NOMO-1 treated with dmso at 0.1 percent for 144 hours (cell line): ENCODE measurements around the gene WDR31.
"Not testable (repeated sequence)": the region's sequence is repeated elsewhere in the genome, so short reads cannot be mapped to it uniquely, and the experiment has no call there.

Experiments
- DNase-seq: peaks from one replicate; lab custom pipeline; 2025; ENCODE audit not compliant: unreplicated experiment; lab: John Stamatoyannopoulos, UW

WDR31 gene

DNA sequence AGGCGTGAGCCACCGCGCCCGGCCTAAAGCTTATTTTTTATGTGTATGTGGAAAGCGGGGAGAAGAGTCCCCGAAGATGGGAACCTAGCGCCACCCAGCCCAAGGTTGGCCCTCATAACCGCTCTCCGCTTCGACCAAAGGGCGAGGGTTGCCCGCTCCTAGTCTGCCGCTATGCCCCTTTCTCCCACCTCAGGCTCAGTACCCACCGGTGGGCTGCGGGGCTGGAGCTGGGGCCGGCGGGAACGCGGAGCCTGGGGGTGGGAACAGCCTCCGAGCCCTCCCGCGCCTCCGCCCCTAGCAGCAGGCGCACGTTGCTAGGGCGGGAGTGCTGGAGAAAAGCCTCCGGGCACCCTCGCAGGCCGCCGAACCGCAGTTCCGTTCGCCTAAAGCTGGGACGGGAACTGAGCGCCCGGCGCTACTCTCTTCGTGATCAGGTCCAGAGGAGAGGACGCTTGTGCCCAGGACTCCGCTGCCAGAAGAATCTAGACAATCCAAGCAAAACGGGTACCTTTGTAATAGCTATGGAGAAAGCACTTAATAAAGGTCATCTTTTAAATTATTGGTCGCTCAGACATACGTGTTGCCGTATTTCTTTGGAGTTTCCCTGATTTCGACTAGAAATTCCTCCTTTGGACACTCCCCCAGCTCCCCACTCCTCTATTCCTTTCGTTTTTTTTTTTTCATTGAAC lies at the start of gene WDR31:
Gene WDR31, minus strand, starts transcription at position 265 of the 689 bp plus-strand sequence. CDS start 8,253 bp downstream, outside the sequence.
- peak; percentile 79 for DNase-seq

DNA sequence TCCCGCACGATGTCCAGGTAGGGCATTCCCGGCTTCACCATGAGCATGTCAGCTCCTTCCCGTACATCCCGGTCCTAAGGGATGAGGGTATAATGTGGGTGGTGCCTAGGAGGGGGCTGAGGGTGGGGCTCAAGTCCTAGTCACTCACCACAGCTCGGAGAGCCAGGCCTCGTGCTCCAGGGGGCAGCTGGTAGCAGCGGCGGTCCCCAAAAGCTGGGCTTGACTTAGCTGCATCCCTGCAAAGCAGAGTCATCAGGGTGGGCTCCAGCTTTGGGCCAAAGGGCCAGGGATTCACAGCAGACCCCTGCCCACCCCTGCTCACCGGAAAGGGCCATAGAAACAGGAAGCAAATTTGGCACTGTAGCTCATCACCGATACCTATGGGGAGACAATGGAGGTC lies 49.4 kb upstream of the WDR31 start:
- DNase-seq, result no peak

DNA sequence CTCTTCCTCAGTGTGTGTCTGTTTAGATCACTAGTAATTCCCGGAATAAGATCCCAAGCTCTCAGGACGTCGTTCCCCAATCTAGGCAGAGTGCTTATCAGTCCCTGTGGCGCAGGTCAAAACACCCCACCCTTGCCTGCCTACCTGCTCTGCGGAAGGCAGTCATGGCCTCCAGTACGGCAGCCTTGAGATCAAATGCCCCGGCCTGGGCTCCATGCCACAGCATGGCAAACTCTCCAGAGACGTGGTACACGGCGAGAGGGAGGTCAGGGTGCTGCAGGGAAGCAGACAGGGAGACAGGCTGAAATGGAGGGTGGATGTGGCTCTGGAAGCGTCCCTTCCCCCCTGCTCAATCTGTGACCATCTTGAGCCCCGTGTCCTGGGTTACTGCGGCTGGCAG lies 48.8 kb upstream of the WDR31 start:
- no peak for DNase-seq

DNA sequence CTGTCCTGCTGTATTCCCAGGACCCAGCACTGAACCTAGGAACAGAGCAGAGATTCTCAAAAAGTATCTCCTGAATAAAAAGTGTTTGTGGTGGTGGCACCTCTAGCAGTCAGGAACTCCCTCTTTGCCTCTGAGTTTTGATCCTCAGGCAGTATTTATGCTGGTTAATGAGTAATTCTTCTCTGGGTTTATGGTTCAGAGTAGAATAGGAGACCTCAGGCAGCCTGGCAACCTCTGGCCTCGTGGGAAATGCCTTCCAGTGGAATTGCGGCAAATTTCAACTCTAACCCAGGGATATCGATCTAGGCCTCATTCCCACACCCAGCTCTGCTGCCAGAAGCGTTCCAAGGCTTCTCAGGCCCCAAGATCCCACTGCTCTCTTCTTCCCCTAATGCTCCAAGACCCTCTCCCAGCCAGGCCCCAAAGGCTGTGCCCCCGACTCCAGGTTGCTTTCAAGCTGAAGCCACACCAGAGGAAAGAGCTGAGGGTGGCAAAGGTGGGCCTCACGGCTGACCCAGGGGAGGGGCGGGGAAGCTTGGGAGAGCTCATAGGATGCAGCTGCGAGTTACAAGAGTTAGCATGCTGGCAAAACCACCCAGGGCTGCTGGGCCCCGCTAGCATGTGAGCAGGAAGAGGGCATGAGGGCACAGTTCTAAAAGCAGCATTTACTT lies 47.6 kb upstream of the WDR31 start:
- no peak for DNase-seq

DNA sequence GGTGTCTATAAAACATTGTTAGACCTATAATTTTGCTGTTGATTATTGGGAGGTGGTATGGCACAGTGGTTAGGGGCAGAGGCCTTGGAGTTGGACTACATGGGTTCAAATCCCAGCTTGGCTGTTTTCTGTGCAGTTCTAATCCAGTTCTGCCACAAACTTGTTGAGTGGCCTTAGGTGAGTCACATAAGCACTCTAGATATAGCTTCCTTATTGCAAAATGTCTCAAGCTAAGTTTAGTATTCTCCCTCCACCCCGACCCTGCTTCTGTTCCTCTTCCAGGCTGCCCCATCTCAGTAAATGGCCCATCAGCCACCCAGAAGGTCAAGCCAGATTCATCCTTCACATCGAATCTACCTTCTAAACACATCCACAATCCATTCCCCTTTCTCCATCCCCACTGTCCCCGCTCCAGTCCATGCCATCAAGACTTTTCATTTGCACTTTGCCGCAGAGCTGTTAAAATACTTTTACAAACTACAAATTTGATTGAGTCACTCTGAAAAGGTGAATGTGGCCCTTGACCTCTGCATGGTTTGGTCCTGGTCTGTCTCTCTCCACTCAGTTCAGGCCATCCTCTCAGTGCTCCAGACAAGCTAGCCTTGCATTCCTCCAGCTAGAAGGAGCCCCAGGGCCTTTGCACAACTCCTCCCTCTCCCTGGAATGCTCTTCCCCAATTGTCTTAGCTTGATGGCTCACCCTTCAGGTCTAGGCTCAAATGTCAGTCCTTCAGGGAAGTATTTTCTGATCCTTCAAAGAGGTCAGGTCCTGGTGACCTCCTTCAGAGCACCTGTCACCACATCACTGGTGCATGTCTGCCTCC lies 46.7 kb upstream of the WDR31 start:
- DNase-seq, result peak; percentile 59

DNA sequence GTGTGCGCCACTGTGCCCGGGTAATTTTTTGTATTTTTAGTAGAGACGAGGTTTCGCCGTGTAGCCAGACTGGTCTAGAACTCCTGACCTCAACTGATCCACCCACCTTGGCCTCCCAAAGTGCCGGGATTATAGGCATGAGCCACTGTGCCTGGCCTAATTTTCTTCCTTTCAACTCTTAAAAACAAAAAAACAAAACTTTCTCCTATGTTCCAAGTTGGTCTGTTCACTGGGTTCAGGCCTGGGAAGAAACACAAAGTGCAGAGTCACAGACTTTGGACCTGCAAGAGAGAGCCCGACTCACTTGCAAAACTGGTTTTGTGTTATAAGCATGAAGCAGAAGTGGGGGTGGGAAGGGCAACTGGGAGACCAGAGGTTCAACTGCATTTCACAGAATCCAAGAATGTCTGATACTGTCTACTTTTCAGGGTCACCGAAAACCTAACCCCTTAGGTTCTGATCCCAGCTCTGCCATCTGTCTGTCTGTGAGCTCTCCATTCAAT lies 41.9 kb upstream of the WDR31 start:
- no peak for DNase-seq

DNA sequence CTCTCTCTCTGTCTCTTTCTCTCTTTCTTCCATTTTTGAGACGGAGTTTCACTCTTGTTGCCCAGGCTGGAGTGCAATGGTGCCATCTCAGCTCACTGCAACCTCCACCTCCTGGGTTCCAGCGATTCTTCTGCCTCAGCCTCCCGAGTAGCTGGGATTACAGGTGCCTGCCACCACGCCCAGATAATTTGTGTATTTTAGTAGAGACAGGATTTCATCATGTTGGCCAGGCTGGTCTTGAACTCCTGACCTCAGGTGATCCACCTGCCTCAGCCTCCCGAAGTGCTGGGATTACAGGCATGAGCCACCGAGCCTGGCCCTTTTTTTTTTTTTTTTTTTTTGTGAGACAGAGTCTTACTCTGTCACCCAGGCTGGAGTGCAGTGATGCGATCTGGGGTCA lies 41.4 kb upstream of the WDR31 start:
- not testable (repeated sequence) for DNase-seq

DNA sequence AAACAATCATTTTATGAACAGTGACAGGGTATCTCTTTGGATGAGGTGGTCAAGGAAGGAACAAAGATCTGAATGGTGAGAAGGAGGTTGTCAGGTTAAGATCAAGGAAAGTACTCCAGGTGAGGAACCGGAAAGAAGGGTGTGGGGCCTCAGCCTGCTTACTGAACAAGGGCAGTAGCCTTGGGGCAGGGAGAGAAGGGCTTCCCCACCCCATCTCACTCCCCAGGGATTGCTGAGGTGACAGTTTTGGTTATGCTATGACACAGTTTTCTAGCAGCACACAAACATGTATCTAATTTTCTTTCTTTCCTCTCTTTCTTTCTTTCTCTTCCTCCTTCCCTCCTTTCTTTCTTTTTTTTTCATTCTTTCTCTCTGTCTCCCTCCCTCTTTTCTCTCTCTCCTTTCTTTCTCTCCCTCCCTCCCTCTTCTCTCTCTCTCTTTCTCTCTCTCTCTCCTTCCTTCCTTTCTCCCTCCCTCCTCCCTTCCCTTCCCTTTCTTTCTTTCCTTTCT lies 40.8 kb upstream of the WDR31 start:
- no peak for DNase-seq

DNA sequence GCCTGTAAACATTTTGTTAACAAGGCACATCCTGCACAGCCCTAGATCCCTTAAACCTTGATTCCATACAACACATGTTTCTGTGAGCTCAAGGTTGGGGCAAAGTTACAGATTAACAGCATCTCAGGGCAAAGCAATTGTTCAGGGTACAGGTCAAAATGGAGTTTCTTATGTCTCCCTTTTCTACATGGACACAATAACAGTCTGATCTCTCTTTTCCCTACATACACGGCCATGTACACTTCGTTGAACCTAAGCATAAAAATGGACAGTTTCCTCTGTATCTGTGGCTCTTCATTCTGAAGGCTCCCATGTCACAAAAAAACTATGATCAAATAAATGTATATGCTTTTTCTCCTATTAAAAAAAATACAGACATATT lies 39.7 kb upstream of the WDR31 start:
- DNase-seq, result not testable (repeated sequence)

DNA sequence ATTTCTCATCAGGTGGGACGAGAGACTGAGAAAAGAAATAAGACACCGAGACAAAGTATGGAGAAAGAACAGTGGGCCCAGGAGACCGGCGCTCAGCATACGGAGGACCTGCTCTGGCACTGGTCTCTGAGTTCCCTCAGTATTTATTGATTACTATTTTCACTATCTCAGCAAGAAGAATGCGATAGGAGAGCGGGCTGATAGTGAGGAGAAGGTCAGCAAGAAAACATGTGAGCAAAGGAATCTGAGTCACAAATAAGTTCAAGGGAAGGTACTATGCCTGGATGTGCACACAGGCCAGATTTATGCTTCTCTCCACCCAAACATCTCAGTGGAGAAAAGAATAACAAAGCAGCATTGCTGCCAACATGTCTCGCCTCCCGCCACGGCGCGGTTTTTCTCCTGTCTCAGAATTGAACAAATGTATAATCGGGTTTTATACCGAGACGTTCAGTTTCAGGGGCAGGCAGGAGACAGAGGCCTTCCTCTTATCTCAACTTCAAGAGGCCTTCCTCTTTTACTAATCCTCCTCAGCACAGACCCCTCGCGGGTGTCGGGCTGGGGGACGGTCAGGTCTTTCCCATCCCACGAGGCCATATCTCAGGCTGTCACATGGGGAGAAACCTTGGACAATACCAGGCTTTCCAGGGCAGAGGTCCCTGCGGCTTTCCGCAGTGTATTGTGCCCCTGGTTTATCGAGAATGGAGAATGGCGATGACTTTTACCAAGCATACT lies 39.2 kb upstream of the WDR31 start:
- not testable (repeated sequence) for DNase-seq

DNA sequence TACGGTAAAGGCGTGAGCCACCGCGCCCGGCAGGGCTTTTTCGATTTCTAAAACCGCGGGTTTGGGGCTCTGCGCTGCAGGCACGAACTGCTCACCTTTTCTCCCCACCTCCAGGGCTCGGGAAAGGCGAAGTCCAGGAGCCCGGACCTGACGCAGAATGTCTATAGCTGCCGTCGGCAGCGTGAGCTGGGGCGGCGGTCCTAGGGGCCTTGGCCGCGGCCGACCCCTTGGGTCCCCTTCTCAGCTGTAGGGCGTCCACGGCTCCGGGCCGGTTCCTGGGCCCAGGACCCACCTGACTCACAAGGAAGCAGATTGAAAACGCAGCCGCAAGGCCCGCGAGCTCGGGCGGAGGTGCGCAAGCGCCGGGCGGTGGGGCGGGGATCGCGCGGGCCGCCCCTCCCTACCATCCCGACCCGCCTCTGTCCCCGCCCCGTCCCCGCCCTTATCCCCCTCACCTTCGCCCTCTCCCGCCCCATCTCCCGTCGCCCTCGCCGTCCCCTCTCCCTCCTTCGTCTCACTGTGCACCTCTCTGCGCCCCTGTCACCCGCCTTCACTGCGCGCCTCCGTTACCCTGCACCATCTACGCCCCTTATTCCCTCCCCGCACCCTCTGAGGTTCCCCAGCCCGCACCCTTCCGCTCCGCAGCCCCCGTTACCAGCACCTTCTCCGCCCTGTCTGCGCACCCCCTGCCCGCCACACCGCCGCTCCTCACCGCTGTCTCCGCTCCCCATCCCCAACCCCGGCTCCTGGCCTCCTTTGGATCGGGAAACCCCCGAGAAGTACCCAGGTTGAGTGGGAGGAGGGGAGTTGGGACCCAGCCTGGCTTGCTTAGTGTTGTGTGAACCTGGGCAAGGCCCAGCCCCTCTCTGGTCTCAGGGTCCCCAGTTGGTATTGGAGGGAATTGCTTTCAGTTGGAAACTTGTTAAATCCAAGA lies 36.8 kb upstream of the WDR31 start, which contains the start of gene HDHD3:
Gene HDHD3, minus strand, starts transcription at position 353 of the 934 bp plus-strand sequence. CDS start 2,632 bp downstream, outside the sequence.
- DNase-seq, result peak; percentile 69

DNA sequence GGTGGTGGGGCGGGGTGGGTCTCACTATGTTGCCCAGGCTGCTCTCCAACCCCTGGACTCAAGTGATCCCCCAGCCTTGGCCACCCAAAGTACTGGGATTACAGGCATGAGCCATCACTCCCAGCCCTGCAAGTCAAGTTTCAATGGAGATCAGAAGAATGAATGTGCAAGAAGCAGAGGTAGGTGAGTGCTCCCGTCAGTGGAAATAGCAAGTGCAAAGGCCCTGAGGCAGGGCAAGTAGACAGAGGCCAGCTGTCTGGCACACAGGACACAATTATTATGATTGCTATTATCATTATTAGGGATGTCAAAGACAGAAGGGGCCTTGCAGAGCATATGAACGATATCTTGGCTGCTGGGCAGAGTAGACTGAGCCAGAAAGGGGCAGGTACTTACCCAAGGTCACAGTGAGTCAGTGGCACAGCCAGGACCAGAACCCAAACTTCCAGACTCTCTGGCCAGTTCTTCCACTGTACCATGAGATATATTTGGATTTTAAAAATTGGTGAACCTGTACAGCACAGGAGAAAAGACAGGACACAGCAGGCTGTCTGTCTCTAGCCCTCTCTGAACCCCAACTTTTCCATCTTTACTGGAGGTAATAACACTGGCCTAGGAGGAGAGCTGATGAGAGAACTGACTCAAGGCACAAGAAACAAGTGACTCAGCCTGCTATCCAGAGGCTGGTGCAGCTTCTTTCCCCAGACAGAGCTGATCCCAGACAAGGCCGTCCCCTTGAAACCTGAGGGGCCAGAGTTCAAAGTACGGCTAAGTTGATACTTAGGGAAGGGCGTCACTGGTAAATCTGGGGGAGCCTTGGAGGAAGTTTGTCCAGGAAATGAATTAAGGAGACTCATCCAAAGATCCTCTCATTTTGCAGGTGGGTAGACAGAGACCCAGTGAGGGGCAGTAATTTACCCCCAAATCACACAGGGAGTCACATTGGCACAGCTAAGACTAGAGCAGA lies 35.3 kb upstream of the WDR31 start:
- no peak for DNase-seq

DNA sequence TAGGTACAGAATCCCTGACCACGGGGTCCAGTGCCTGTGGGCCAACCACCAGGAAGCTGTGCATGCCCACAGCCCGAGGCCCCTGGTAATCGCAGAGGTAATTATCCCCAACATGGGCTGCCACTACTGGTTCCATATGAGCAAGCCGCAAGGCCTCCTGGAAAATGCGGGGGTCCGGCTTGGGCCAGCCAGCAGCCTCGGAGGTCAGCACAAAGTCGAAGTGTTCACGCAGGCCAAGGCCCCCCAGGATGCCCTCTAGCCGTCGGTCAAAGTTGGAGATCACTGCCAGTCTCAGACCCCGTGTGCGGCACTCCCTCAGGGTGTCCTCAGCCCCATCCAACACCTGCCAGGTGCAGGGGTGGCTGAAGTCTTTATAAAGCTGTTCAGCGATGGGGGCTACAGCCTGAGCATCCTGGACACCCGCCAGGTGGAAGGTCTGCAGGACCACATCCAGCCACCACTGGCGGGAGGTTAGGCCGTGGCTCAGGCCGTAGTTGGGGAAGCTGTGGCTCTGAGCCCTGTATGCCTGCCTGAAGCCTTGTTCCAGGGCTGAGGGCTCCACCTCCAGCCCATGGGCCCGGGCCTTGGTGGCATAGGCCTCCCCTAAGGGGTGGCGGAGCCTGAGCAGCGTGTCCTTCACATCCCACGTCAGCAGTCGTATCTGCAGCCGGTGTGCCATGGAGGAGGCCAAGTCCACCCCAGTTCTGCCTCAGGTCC lies 33.8 kb upstream of the WDR31 start:
- DNase-seq, result no peak

DNA sequence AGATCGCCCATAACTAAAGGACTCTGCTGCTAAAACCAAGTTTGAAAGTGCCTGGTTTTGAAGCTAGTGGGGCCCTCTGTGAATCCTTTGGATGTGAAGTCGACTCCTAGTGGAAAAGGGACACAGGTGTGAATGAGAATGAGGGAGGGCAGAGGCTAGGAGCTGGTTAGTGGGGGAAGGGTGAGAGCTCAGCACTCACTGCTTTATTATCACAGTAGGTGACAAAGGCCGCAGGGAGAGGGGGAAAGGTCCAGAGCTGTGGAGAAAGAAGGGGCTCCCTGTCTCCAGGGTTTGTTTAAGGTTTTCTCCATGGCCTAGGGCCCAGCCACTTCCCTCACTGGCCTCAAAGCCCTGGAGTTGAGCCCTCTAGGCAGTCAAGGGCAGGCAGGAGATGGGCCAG lies 33.2 kb upstream of the WDR31 start:
- no peak for DNase-seq

DNA sequence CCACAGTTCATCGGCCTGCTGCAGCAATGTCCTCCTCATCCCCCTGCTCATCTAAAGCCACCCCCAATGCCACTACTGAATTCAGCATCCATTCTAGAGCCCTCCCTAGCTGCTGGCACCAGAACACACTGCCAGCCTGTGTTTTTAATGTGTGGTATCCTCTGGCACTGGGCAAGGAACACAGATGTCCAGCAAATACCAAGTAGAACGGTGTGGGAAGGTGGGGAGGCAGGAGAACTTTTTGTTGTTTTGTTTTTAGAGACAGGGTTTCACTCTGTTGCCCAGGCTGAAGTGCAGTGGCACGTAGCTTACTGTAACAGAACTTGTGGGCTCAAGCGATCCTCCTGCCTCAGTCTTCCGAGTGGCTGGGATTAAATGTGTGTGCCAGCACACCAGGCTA lies 32.0 kb upstream of the WDR31 start:
- no peak for DNase-seq

DNA sequence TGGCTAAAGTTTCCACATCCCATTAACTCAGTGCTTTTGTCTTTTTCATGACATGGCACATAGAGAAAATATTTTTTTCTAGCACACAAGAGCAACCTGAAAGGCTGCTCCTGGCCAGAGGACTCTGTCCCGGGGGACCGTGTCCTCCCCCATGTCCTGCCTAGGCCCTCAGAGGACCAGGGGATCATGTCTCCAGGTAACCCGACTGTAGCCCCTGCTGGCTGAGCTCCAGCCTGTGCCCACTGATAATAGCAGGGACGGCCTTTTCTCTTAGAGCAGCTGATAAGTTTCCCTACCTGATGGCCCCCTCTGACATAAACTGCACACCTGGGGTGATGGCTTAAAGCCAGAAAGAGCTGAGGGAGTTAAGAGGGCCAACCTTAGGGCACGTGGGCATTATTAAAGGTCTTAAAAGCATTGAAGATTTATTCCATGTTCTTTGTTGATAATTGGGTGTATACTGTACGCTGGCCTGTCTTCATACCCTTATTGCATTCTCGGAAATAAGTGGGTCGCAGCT lies 30.8 kb upstream of the WDR31 start:
- no peak for DNase-seq

DNA sequence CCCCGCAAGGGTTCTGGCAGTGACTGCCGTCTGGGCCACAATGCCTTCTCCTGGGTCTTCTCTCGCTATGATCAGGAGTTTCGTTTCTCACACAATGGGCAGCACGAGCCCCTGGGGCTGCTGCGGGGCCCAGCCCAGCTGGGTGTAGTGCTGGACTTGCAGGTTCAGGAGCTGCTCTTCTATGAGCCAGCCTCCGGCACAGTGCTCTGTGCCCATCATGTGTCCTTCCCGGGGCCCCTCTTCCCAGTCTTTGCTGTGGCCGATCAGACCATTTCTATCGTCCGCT lies 29.7 kb upstream of the WDR31 start:
- no peak for DNase-seq
